Pancreas (tissue), 10 donors: ENCODE measurements around the gene MEP1A. TPM values are rescaled to one million over a fixed set of nuclear protein-coding genes. Genes with fewer than 3 reads are reported as not detected.
"Not testable (repeated sequence)": the region's sequence is repeated elsewhere in the genome, so short reads cannot be mapped to it uniquely, and the experiment has no call there.

Source experiments
- ATAC-seq, 4 donors: fragments of 200-7000 bp; cut with Tn5 transposase; one replicate each; pipeline versions ENCODE4 v1.8.0 to v1.9.1; 2020; ENCODE audit warnings: mild to moderate bottlenecking in 4 of 4, moderate library complexity in 4 of 4
- DNase-seq, 6 donors: peaks; one replicate each; pipeline ENCODE4 v3.0.0-alpha.2; 2020
- FAIRE-seq: peaks from 2 replicates; lab custom pipeline; 2012; peaks lifted over from hg19 to GRCh38; lab: Jason Lieb, UNC
- H3K27ac ChIP-seq, 4 donors: fragments of 200-600 bp; sonication (generic); 1 replicate in 3 of 4; 2 replicates in 1 of 4; pipeline versions ENCODE4 v1.5.0 to v1.8.0; 2020
- H3K27me3 ChIP-seq, 4 donors: fragments of 200-600 bp; one replicate each; pipeline ENCODE4 v1.8.0; 2021
- H3K36me3 ChIP-seq, 3 donors: fragments of 200-600 bp; sonication (generic) in 1 of 3; one replicate each; pipeline versions ENCODE4 v1.5.0 to v1.8.0; 2020 to 2021
- H3K4me1 ChIP-seq, 3 donors: fragments of 200-600 bp; one replicate each; pipeline ENCODE4 v1.8.0; 2021
- H3K4me3 ChIP-seq, 4 donors: fragments of 200-600 bp; sonication (generic) in 2 of 4; one replicate each; pipeline versions ENCODE4 v1.5.0 to v1.8.0; 2020 to 2021
- H3K9me3 ChIP-seq, 4 donors: fragments of 200-600 bp; one replicate each; pipeline ENCODE4 v1.8.0; 2021
- CTCF ChIP-seq, 4 donors: fragments of 200-600 bp; sonication (generic) in 3 of 4; IDR thresholded peaks; one replicate each; pipeline versions ENCODE4 v1.5.0 to v1.8.0; 2021; ENCODE audit warnings: antibody characterized with exemption in 4 of 4
- WGBS, 2 donors: extraction: QIAGEN DNeasy Blood & Tissue Kit; methylation state at CpG; one replicate each; pipeline ENCODE4 v1.1.7; 2013; 5-methylcytosine and 5-hydroxymethylcytosine counted together
- intact Hi-C, 3 donors: fragments of 100-400 bp; cut with DNase I; formaldehyde crosslinking; loops; one replicate each; pipeline versions ENCODE4 v1.11.1 to v1.14.2; 2022
- polyA plus RNA-seq, 2 donors: library from polyadenylated mRNA; stranded (reverse); fragments of 200-250 nt; gene quantifications; one replicate each; pipeline ENCODE4 v1.2.3, GENCODE V29; 2013
- total RNA-seq, 6 donors: library from RNA; stranded (reverse); fragmentation: NEBNext Ultra II Directional in 4 of 6; extraction: Animal tissue kit (Norgen Biotek cat#: 25700) in 4 of 6; gene quantifications; one replicate each; pipeline versions ENCODE4 v1.2.1 to v1.2.4, GENCODE V29; 2021 to 2023
- donor health status: healthy with polysubstance abuse.
- donor health status: DM: no; HTN: no; CAD: no; lungs with moderate emphysema.
- donor health status: DM: no; HTN: no; CAD: no.
- donor health status: control.
- donor health status: control.
- donor health status: Bipolar disorder and iron deficiency.
- donor health status: DM: yes; HTN: yes; CAD: no.
- donor health status: DM: no; HTN: no; CAD: no.
- donor health status: DM: no; HTN: no; CAD: no.
- donor health status: DM: yes; HTN: yes; CAD: no.

The MEP1A gene
- total and polyA plus RNA-seq, 8 donors: 0.02 to 2.7 (median 0.35) TPM

- FAIRE-seq, H3K4me1 ChIP-seq, H3K4me3 ChIP-seq, H3K27ac ChIP-seq, H3K9me3 ChIP-seq, H3K36me3 ChIP-seq, H3K27me3 ChIP-seq, intact Hi-C loops: not testable (repeated sequence)
- WGBS, 2 donors: 12 to 19% methylated on average over 1 of the region's 1 CpG
- ATAC-seq (peak; percentile 46 to 76 (median 64)), DNase-seq (peak in 1 of 6 donors; percentile 38)
- TF ChIP-seq CTCF (IDR thresholded peaks at IDR 0.05): peak; percentile 38 to 65 (median 57)
Measured at GRCh38 chr6:46855966-46856365, 62.8 kb downstream of the MEP1A start.

GRCh38 chr6:46862381-46862780 lies 69.2 kb downstream of the MEP1A start:
- intact Hi-C loops: no loop called here
- Histone ChIP-seq H3K9me3 (no peaks in the 10 kb centered on the region), H3K27ac (no peak overlapping the region), H3K27me3 (no peaks in the 10 kb centered on the region), H3K4me3 (no peak overlapping the region), H3K36me3 (no peaks in the 10 kb centered on the region), H3K4me1 (no peaks in the 10 kb centered on the region)
- DNase-seq (no peak), FAIRE-seq (no peak), ATAC-seq (no peak)
- WGBS, 2 donors: 53 to 65% methylated on average over 2 of the region's 2 CpGs
- TF ChIP-seq CTCF (IDR thresholded peaks at IDR 0.05): no peak

GRCh38 chr6:46863791-46864190 lies 70.6 kb downstream of the MEP1A start:
- no peaks in the 10 kb centered on the region for H3K27me3 ChIP-seq
- intact Hi-C loops: no loop called here
- WGBS, 2 donors: 59 to 67% methylated on average over 3 of the region's 3 CpGs
- no peaks in the 10 kb centered on the region for H3K4me1 ChIP-seq
- H3K36me3 ChIP-seq: no peaks in the 10 kb centered on the region
- no peak for ATAC-seq
- H3K9me3 ChIP-seq: no peaks in the 10 kb centered on the region
- no peak for FAIRE-seq
- no peak for TF ChIP-seq CTCF (IDR thresholded peaks at IDR 0.05)
- H3K27ac ChIP-seq: no peak overlapping the region
- no peak overlapping the region for H3K4me3 ChIP-seq
- no peak for DNase-seq

GRCh38 chr6:46865221-46865620 lies 72.0 kb downstream of the MEP1A start:
- no peaks in the 10 kb centered on the region for H3K9me3 ChIP-seq
- H3K27ac ChIP-seq: no peak overlapping the region
- H3K4me3 ChIP-seq: no peak overlapping the region
- H3K36me3 ChIP-seq: no peaks in the 10 kb centered on the region
- no peak for DNase-seq
- TF ChIP-seq CTCF (IDR thresholded peaks at IDR 0.05): no peak
- no peaks in the 10 kb centered on the region for H3K4me1 ChIP-seq
- no peaks in the 10 kb centered on the region for H3K27me3 ChIP-seq
- FAIRE-seq: no peak
- intact Hi-C loops: no loop called here
- WGBS, 2 donors: 81 to 89% methylated on average over 2 of the region's 2 CpGs
- no peak for ATAC-seq

- Histone ChIP-seq H3K4me3 (no peak overlapping the region), H3K9me3 (no peaks in the 10 kb centered on the region), H3K27me3 (no peaks in the 10 kb centered on the region), H3K4me1 (no peaks in the 10 kb centered on the region), H3K27ac (no peak overlapping the region), H3K36me3 (no peaks in the 10 kb centered on the region)
- 74 to 82% methylated on average over 5 of the region's 5 CpGs for WGBS, 2 donors
- no peak for ATAC-seq
- TF ChIP-seq CTCF (IDR thresholded peaks at IDR 0.05): no peak
- no peak for DNase-seq
- FAIRE-seq: no peak
- intact Hi-C loops: no loop called here
Measured at GRCh38 chr6:46867411-46867810, 74.2 kb downstream of the MEP1A start.
